HEK293T (cell line): ENCODE measurements around the gene WFDC11.

Source experiments
- BHLHE40 ChIP-seq: fragments of 450-650 bp; IDR thresholded peaks from 2 replicates; pipeline ENCODE4 v1.6.1; 2016; ENCODE audit warnings: mild to moderate bottlenecking, moderate library complexity, borderline replicate concordance
- FOXA1 ChIP-seq: fragments of 450-650 bp; IDR thresholded peaks from 2 replicates; pipeline ENCODE4 v1.6.1; 2016; ENCODE audit warnings: mild to moderate bottlenecking
- FOXM1 ChIP-seq: fragments of 450-650 bp; IDR thresholded peaks from 2 replicates; pipeline ENCODE4 v1.6.1; 2017; ENCODE audit warnings: mild to moderate bottlenecking, borderline replicate concordance
- SP1 ChIP-seq: fragments of 450-650 bp; IDR thresholded peaks from 2 replicates; pipeline ENCODE4 v1.6.1; 2017

DNA sequence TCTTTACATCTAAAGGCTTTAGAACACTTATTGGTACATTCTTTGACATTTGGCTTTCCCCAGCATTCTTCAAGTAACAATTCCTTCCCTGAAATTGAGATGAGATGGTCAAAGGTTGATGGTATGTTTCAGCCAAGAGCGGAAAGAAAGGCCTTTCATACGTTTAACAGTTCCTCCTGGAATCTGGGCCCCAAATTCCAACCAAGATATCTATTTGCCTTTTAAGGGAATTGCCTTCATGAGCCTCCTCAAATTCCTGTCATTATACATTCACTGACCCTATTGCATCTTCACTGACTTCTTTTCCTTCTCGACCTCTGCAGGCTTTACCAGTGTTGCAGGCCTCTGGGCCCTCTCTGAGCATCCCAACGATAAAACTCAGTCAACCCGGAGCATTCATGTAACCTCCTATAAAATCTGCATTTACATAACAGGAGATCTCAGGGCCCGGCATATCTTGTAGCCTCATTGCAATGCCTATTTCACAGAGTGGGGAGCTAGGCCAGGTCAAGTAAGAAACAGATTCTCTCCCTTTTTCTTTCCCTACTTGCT, 20.7 kb downstream of the WFDC11 start:
- TF ChIP-seq FOXM1 (no peak), FOXA1 (no peak), SP1 (no peak), BHLHE40 (no peak)
